Tibial nerve (tissue), 3 donors: ENCODE results near the gene FXYD3.

Experiments
- POLR2A ChIP-seq, 2 donors: fragments of 450-650 bp; IDR thresholded peaks; one replicate each; pipeline ENCODE4 v1.6.1; 2017; ENCODE audit warnings: antibody characterized with exemption in 2 of 2, mild to moderate bottlenecking in 2 of 2, moderate library complexity in 2 of 2
- TF ChIP-seq, protein P1 (sequence below), 5 experiments: fragments of 200-600 bp in 3 of 5; fragments of 450-650 bp in 2 of 5; sonication (generic) in 3 of 5; IDR thresholded peaks; one replicate each; pipeline ENCODE4 v1.5.1; 2016 to 2019; ENCODE audit warnings: antibody characterized with exemption in 5 of 5, mild to moderate bottlenecking in 3 of 5, moderate library complexity in 2 of 5

DNA sequence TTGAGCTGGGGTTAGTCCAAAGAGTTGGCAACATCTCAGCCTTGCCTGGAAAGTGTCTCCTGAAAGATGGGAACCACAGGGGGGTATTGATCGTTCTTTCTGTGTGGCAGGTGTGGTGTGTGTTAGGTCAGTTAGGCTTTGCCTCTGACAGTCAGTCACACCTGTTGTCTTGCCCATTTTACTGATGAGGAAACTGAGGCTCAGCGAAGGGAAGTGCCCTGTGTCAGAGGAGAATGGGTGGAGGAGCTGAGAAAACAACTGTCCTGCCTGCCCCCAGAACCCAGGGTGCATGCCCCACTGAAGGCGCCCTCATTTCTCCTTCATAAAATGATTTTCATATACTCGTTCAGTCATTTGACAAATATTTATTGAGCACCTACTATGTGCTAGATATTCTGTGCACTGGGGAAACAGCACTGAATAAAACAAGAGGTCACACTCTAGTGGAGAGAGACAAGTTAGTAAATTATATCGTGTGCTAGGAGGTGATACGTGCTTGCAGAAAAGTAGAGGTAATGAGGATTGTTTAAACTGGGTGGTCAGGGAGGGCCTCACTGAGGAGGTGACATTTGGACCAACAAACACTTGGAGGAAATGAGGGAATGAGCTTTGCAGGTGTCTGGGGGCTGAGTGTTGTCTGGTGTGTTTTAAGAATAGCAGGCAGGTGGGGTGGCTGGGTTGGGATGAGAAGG, 40.5 kb downstream of the FXYD3 start:
- TF ChIP-seq, protein P1, sequence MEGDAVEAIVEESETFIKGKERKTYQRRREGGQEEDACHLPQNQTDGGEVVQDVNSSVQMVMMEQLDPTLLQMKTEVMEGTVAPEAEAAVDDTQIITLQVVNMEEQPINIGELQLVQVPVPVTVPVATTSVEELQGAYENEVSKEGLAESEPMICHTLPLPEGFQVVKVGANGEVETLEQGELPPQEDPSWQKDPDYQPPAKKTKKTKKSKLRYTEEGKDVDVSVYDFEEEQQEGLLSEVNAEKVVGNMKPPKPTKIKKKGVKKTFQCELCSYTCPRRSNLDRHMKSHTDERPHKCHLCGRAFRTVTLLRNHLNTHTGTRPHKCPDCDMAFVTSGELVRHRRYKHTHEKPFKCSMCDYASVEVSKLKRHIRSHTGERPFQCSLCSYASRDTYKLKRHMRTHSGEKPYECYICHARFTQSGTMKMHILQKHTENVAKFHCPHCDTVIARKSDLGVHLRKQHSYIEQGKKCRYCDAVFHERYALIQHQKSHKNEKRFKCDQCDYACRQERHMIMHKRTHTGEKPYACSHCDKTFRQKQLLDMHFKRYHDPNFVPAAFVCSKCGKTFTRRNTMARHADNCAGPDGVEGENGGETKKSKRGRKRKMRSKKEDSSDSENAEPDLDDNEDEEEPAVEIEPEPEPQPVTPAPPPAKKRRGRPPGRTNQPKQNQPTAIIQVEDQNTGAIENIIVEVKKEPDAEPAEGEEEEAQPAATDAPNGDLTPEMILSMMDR (IDR thresholded peaks at IDR 0.05): no peak
- no peak for TF ChIP-seq POLR2A (IDR thresholded peaks at IDR 0.05)
